ENCODE data around the gene ESR1. TPM values are rescaled to one million over a fixed set of nuclear protein-coding genes. Genes with fewer than 3 reads are reported as not detected.

ESR1 gene
- polyA plus RNA-seq, 3 donors: 0.12 to 0.24 (median 0.23) TPM

DNA sequence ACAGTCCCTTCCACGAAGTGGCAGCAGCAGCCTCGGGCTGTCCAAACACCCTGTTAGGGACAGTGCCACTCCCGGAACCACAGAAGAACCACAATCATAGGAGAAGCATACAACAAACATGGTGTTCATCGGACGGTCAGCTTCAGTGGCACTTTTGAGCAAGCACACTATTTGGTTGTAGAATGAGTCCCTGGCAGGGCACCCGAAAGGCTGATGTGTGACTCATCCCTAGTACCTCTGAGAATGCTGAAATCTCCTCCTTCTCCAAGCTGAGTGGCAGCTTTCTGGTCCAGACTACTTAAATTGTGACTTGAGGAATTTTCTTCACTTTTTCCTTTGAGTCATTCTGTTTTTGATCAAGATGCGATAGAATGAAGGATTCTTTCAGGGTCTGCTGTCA lies 282.5 kb downstream of the ESR1 start:
- 93% methylated on average over 4 of the region's 7 CpGs for WGBS (ENCODE audit: insufficient coverage)
- Histone ChIP-seq H3K9me3 (replicated peaks in 1 of 2; ENCODE audit: control insufficient read depth in 1 of 2, insufficient read depth in 1 of 2, low read length in 2 of 2) (no peaks in the 10 kb centered on the region), H2AFZ (ENCODE audit: insufficient read depth, low read depth, low read length, poor library complexity, severe bottlenecking) (no peak overlapping the region), H3K36me3 (replicated peaks in 1 of 2; ENCODE audit: control insufficient read depth in 1 of 2, insufficient read depth in 2 of 2, low read length in 2 of 2) (no peaks in the 10 kb centered on the region), H3K79me2 (ENCODE audit: insufficient read depth, low read length) (no peaks in the 10 kb centered on the region), H4K20me1 (ENCODE audit: insufficient read depth, low read length) (no peaks in the 10 kb centered on the region), H3K4me3 (replicated peaks in 1 of 3; ENCODE audit: low read depth in 2 of 3, low read length in 3 of 3) (no peak overlapping the region), H3K4me1 (ENCODE audit: control insufficient read depth in 1 of 2, insufficient read depth in 2 of 2, low read length in 2 of 2) (peaks cover 7 to 8% of the 10 kb centered on the region in 2 donors), H3K9ac (ENCODE audit: insufficient read depth, low read length, poor library complexity, severe bottlenecking) (no peak overlapping the region), H3K27ac (ENCODE audit: low read depth in 1 of 2, low read length in 2 of 2) (no peak overlapping the region), H3K4me2 (replicated peaks; ENCODE audit: extremely low read depth, low read length, poor library complexity, severe bottlenecking) (no peak overlapping the region), H3K27me3 (ENCODE audit: control insufficient read depth in 2 of 2, insufficient read depth in 2 of 2, low read length in 2 of 2) (no peaks in the 10 kb centered on the region)
- Mint-ChIP-seq H3K4me1 (peaks cover 9% of the 10 kb centered on the region), H3K27ac (no peak overlapping the region), H3K9me3 (peaks cover 0 to 2% (median 0%) of the 10 kb centered on the region in 7 donors), H3K4me3 (no peak overlapping the region), H3K36me3 (no peaks in the 10 kb centered on the region), H3K27me3 (ENCODE audit: low read depth in 3 of 3) (no peaks in the 10 kb centered on the region)
- no peak for DNase-seq
- intact Hi-C loops (cut with micrococcal nuclease): no loop called here
- TF ChIP-seq, protein P1, sequence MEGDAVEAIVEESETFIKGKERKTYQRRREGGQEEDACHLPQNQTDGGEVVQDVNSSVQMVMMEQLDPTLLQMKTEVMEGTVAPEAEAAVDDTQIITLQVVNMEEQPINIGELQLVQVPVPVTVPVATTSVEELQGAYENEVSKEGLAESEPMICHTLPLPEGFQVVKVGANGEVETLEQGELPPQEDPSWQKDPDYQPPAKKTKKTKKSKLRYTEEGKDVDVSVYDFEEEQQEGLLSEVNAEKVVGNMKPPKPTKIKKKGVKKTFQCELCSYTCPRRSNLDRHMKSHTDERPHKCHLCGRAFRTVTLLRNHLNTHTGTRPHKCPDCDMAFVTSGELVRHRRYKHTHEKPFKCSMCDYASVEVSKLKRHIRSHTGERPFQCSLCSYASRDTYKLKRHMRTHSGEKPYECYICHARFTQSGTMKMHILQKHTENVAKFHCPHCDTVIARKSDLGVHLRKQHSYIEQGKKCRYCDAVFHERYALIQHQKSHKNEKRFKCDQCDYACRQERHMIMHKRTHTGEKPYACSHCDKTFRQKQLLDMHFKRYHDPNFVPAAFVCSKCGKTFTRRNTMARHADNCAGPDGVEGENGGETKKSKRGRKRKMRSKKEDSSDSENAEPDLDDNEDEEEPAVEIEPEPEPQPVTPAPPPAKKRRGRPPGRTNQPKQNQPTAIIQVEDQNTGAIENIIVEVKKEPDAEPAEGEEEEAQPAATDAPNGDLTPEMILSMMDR (IDR thresholded peaks at IDR 0.05): no peak

DNA sequence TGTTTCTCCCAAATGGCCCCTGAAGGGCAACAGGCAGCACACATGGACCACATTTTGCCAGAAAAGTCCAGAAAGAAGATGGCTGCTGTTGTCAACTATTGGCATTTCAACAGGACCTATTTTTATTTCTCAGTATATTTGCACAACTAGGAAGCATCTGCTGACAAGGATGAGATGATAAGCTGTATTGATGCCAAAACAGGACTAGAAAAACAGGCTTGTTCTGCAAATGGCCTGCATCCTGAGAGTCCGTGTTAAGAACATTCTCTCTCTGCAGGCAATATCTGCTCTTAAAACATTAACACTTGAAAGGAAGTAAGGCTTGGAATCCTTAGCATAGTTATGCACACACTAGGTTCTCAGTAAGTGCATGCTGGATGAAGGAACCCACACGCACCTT lies 283.7 kb downstream of the ESR1 start:
- H3K4me1 Mint-ChIP-seq: peaks cover 16% of the 10 kb centered on the region
- H3K4me3 Mint-ChIP-seq: no peak overlapping the region
- H3K27me3 Mint-ChIP-seq (ENCODE audit: low read depth in 3 of 3): no peaks in the 10 kb centered on the region
- no peaks in the 10 kb centered on the region for H3K36me3 Mint-ChIP-seq
- H3K27me3 ChIP-seq (ENCODE audit: control insufficient read depth in 2 of 2, insufficient read depth in 2 of 2, low read length in 2 of 2): no peaks in the 10 kb centered on the region
- H4K20me1 ChIP-seq (ENCODE audit: insufficient read depth, low read length): no peaks in the 10 kb centered on the region
- H3K4me1 ChIP-seq (ENCODE audit: control insufficient read depth in 1 of 2, insufficient read depth in 2 of 2, low read length in 2 of 2): peaks cover 10 to 13% of the 10 kb centered on the region in 2 donors
- intact Hi-C loops (cut with micrococcal nuclease): no loop called here
- H3K79me2 ChIP-seq (ENCODE audit: insufficient read depth, low read length): no peaks in the 10 kb centered on the region
- no peak overlapping the region for H3K9ac ChIP-seq (ENCODE audit: insufficient read depth, low read length, poor library complexity, severe bottlenecking)
- no peaks in the 10 kb centered on the region for H3K36me3 ChIP-seq (replicated peaks in 1 of 2; ENCODE audit: control insufficient read depth in 1 of 2, insufficient read depth in 2 of 2, low read length in 2 of 2)
- peaks cover 0 to 5% (median 1%) of the 10 kb centered on the region in 7 donors for H3K9me3 Mint-ChIP-seq
- no peak overlapping the region for H3K27ac ChIP-seq (ENCODE audit: low read depth in 1 of 2, low read length in 2 of 2)
- 100% methylated on average over 1 of the region's 2 CpGs for WGBS (ENCODE audit: insufficient coverage)
- H3K27ac Mint-ChIP-seq: no peak overlapping the region
- TF ChIP-seq, protein P1 (IDR thresholded peaks at IDR 0.05): no peak
- no peak overlapping the region for H3K4me2 ChIP-seq (replicated peaks; ENCODE audit: extremely low read depth, low read length, poor library complexity, severe bottlenecking)
- no peaks in the 10 kb centered on the region for H3K9me3 ChIP-seq (replicated peaks in 1 of 2; ENCODE audit: control insufficient read depth in 1 of 2, insufficient read depth in 1 of 2, low read length in 2 of 2)
- DNase-seq: no peak
- H2AFZ ChIP-seq (ENCODE audit: insufficient read depth, low read depth, low read length, poor library complexity, severe bottlenecking): no peak overlapping the region
- H3K4me3 ChIP-seq (replicated peaks in 1 of 3; ENCODE audit: low read depth in 2 of 3, low read length in 3 of 3): no peak overlapping the region

Measured in CD14-positive monocyte (primary cell).